ENCODE results near the gene LMTK2. TPM values are rescaled to one million over a fixed set of nuclear protein-coding genes. Genes with fewer than 3 reads are reported as not detected.

LMTK2 gene
- total RNA-seq = 10 to 100 TPM; 11.4 to 13.1 TPM

DNA sequence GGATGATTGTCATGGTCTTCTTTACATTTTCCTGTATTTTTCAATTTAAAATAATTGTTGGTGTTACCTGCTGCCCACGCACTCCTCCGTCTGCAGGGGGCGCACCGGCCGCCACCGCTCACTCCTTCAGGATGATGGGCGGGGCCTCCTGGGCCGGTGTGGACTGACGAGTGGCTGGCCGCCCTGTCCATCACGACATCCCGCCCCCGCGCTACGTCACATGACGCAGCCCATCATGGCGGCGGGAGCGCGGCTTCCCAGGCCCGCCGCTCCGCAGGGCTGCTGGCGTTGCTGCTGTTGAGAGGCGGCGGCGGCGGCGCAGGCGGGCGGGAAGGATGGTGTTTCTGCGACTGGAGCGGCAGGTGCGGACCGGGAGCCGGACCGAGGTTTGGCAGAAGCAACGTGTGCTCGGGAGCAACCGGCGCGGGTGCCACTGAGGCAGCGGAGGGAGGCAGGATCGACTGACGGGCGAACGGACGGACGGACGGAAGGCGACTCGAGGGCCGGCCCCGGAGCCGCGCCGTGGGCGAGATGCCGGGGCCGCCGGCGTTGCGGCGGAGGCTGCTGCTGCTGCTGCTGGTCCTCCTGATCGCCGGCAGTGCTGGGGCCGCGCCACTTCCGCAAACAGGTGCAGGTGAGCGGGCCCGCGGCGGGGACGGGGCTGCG lies at the start of gene LMTK2:
LMTK2 (plus strand) TSS at position 216 of the 666 bp plus-strand sequence; CDS start at position 532, 316 bp downstream.
- Mint-ChIP-seq H3K36me3 (ENCODE audit: low read depth) (peaks cover 6% of the 10 kb centered on the region), H3K27ac (peak within 1 kb of the TSS; percentile 72), H3K4me3 (peak within 1 kb of the TSS; percentile 94), H3K4me1 (ENCODE audit: low read depth) (peaks cover 38% of the 10 kb centered on the region), H3K27me3 (ENCODE audit: low read depth) (peaks cover 8% of the 10 kb centered on the region), H3K9me3 (peaks cover 1% of the 10 kb centered on the region)
- CTCF ChIA-PET = interaction anchor here (0.6 to 5.7 kb wide), 18 partner anchors 10 to 84 kb away, joined by 3 to 69 read pairs (median 4); no protein-coding TSS in a partner anchor
- DNase-seq = peak; percentile 96
- intact Hi-C loops (cut with micrococcal nuclease) = loop anchor here (1.0 to 5.0 kb wide), 10 partner anchors 26 to 989 kb away; partner anchors contain the start of genes ASNS, BAIAP2L1, BRI3 and SDHAF3

DNA sequence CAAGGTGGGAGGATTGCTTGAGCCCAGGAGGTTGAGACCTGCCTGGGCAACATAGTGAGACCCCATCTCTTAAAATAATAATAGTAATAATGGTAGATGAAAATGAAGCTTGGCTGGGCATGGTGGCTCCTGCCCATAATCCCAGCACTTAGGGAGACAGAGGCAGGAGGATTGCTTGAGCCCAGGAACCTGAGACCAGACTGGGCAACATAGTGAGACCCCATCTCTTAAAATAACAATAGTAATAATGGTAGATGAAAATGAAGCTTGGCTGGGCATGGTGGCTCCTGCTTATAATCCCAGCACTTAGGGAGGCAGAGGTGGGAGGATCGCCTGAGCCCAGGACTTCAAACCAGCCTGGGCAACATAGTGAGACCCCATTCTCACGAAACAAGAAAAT lies 49.5 kb upstream of the LMTK2 start:
- no peak for DNase-seq
- CTCF ChIA-PET = no interaction called here
- Mint-ChIP-seq H3K36me3 (ENCODE audit: low read depth) (no peaks in the 10 kb centered on the region), H3K9me3 (no peaks in the 10 kb centered on the region), H3K4me3 (no peak overlapping the region), H3K27ac (no peak overlapping the region), H3K27me3 (ENCODE audit: low read depth) (peaks cover 2% of the 10 kb centered on the region), H3K4me1 (ENCODE audit: low read depth) (no peaks in the 10 kb centered on the region)
- intact Hi-C loops (cut with micrococcal nuclease) = no loop called here

- DNase-seq = no peak
- H3K27ac Mint-ChIP-seq = no peak overlapping the region
- H3K4me3 Mint-ChIP-seq = no peak overlapping the region
- H3K27me3 Mint-ChIP-seq (ENCODE audit: low read depth) = peaks cover 2% of the 10 kb centered on the region
- no peaks in the 10 kb centered on the region for H3K36me3 Mint-ChIP-seq (ENCODE audit: low read depth)
- H3K4me1 Mint-ChIP-seq (ENCODE audit: low read depth) = no peaks in the 10 kb centered on the region
- CTCF ChIA-PET = no interaction called here
- intact Hi-C loops (cut with micrococcal nuclease) = no loop called here
- no peaks in the 10 kb centered on the region for H3K9me3 Mint-ChIP-seq
These were observed 48.5 kb upstream of the LMTK2 start for GRCh38 chr7:98058186-98058585.

- intact Hi-C loops (cut with micrococcal nuclease) = no loop called here
- Mint-ChIP-seq H3K36me3 (ENCODE audit: low read depth) (no peaks in the 10 kb centered on the region), H3K4me3 (no peak overlapping the region), H3K4me1 (ENCODE audit: low read depth) (no peaks in the 10 kb centered on the region), H3K27me3 (ENCODE audit: low read depth) (peaks cover 14% of the 10 kb centered on the region), H3K27ac (no peak overlapping the region), H3K9me3 (no peaks in the 10 kb centered on the region)
- CTCF ChIA-PET = interaction anchor here (0.6 to 1.8 kb wide), 2 partner anchors 13 to 92 kb away, joined by 4 to 5 read pairs; no protein-coding TSS in a partner anchor
- no peak for DNase-seq
These were observed 42.4 kb upstream of the LMTK2 start for GRCh38 chr7:98064233-98064632.

GRCh38 chr7:98066208-98066607 lies 40.5 kb upstream of the LMTK2 start:
- no peaks in the 10 kb centered on the region for H3K4me1 Mint-ChIP-seq (ENCODE audit: low read depth)
- CTCF ChIA-PET = no interaction called here
- H3K27me3 Mint-ChIP-seq (ENCODE audit: low read depth) = peaks cover 12% of the 10 kb centered on the region
- intact Hi-C loops (cut with micrococcal nuclease) = no loop called here
- H3K4me3 Mint-ChIP-seq = no peak overlapping the region
- no peaks in the 10 kb centered on the region for H3K9me3 Mint-ChIP-seq
- no peak overlapping the region for H3K27ac Mint-ChIP-seq
- H3K36me3 Mint-ChIP-seq (ENCODE audit: low read depth) = no peaks in the 10 kb centered on the region
- DNase-seq = no peak

DNA sequence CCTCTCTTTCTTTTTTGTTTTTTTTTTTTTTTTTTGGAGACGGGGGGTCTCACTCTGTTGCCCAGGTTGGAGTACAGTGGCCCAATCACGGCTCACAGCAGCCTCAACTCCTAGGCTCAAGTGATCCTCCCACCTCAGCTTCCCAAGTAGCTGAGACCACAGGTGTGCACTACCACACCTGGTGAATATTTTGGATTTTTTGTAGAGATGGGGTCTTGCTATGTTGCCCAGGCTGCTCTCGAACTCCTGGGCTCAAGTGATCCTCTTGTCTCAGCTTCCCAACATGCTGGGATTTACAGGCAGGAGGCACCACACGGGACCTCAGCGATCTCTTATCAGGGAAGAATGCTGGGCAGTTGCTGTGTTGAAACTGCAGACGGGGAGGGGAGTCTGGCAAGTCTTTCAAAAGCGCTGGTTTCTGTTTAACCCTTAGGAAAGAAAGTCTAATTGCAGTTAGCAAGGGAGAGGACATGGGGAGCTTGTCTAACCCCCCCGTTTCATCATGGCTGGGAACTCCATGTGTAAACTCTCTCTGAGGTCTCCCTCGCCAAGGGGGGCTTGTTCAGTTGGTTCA lies 39.6 kb upstream of the LMTK2 start:
- Mint-ChIP-seq H3K36me3 (ENCODE audit: low read depth) (no peaks in the 10 kb centered on the region), H3K27ac (no peak overlapping the region), H3K9me3 (no peaks in the 10 kb centered on the region), H3K4me3 (no peak overlapping the region), H3K27me3 (ENCODE audit: low read depth) (peaks cover 12% of the 10 kb centered on the region), H3K4me1 (ENCODE audit: low read depth) (no peaks in the 10 kb centered on the region)
- intact Hi-C loops (cut with micrococcal nuclease) = no loop called here
- CTCF ChIA-PET = no interaction called here
- DNase-seq = no peak

- Mint-ChIP-seq H3K27me3 (ENCODE audit: low read depth) (peaks cover 3% of the 10 kb centered on the region), H3K27ac (no peak overlapping the region), H3K9me3 (no peaks in the 10 kb centered on the region), H3K4me1 (ENCODE audit: low read depth) (no peaks in the 10 kb centered on the region), H3K4me3 (no peak overlapping the region), H3K36me3 (ENCODE audit: low read depth) (no peaks in the 10 kb centered on the region)
- DNase-seq = no peak
- CTCF ChIA-PET = no interaction called here
- intact Hi-C loops (cut with micrococcal nuclease) = no loop called here
These were observed 33.6 kb upstream of the LMTK2 start for GRCh38 chr7:98073047-98073446.

DNA sequence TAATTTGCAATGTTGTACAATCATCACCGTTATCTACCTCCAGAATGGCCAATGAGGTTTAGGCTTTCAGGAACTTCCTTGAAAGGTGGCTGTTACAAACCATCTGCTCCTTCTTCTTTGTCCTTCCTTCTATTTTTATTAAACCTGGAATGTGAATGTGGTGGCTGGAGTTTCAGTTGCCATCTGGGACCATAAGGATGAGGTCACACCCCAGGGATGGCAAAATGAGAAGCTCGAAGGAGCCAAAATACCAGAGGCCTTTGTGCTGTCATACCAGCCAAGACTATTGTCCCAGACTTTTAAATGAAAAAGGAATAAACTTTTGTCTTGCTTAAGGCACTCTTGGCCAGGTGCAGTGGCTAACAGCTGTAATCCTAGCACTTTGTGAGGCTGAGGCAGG lies 30.9 kb upstream of the LMTK2 start:
- no peaks in the 10 kb centered on the region for H3K4me1 Mint-ChIP-seq (ENCODE audit: low read depth)
- intact Hi-C loops (cut with micrococcal nuclease) = no loop called here
- CTCF ChIA-PET = interaction anchor here (0.5 to 0.7 kb wide), 2 partner anchors 46 to 51 kb away, joined by 3 to 4 read pairs; no protein-coding TSS in a partner anchor
- no peak overlapping the region for H3K4me3 Mint-ChIP-seq
- no peaks in the 10 kb centered on the region for H3K36me3 Mint-ChIP-seq (ENCODE audit: low read depth)
- no peaks in the 10 kb centered on the region for H3K9me3 Mint-ChIP-seq
- H3K27ac Mint-ChIP-seq = no peak overlapping the region
- DNase-seq = no peak
- peaks cover 5% of the 10 kb centered on the region for H3K27me3 Mint-ChIP-seq (ENCODE audit: low read depth)

DNA sequence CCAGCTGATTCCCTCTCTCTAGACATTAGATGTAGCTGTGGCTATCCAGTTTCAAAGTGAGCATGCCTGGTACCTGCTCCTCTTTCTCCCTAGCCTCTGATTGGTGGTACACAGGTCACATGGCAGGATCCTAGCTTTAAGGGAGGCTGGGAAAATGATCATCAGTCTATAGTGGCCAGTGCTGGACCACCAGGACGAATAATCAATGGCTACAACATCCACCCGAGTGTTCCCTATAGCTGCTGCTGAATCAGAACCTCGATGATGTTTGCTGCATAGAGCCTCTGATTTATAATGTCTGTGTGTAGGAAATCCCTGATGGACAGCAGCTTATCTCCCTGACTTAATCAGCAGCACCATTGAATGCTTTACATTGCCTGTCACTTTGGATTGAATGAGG lies 28.9 kb upstream of the LMTK2 start:
- no peaks in the 10 kb centered on the region for H3K9me3 Mint-ChIP-seq
- no peak for DNase-seq
- intact Hi-C loops (cut with micrococcal nuclease) = no loop called here
- H3K4me3 Mint-ChIP-seq = no peak overlapping the region
- peaks cover 5% of the 10 kb centered on the region for H3K27me3 Mint-ChIP-seq (ENCODE audit: low read depth)
- H3K27ac Mint-ChIP-seq = no peak overlapping the region
- CTCF ChIA-PET = no interaction called here
- H3K36me3 Mint-ChIP-seq (ENCODE audit: low read depth) = no peaks in the 10 kb centered on the region
- H3K4me1 Mint-ChIP-seq (ENCODE audit: low read depth) = no peaks in the 10 kb centered on the region

DNA sequence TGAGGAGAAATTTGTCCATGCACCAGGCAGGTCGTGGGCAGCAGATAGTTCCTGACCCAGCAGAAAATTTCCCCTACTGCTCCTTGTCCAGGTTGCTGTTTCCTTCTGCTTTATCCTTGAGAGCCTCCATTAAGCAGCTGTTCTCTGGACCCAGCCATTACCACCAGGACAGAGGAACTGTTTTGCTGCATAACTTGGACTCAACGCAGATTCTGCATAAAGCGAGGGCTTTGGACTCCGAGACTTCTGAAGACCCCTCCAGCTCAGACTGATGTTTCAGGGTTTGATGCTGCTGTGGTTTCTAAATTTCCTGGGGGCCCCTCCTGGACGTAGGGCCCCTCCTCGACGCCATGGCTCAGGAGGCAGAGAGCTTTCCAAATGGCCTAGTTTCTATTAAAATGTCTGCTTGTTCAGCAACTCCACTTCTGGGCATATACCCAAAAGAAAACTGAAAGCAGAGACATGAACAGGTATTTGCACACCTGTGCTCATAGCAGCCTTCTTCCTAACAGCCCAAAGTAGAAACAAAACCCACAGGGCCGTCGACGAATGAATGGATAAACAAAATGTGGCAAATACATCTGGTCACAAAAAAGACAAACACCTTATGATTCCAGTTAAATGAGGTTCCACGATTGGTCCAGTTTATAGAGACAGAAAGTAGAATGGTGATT lies 28.3 kb upstream of the LMTK2 start:
- Mint-ChIP-seq H3K4me1 (ENCODE audit: low read depth) (no peaks in the 10 kb centered on the region), H3K36me3 (ENCODE audit: low read depth) (no peaks in the 10 kb centered on the region), H3K27me3 (ENCODE audit: low read depth) (peaks cover 5% of the 10 kb centered on the region), H3K27ac (no peak overlapping the region), H3K4me3 (no peak overlapping the region), H3K9me3 (no peaks in the 10 kb centered on the region)
- CTCF ChIA-PET = no interaction called here
- intact Hi-C loops (cut with micrococcal nuclease) = no loop called here
- no peak for DNase-seq

GRCh38 chr7:98079891-98080648 lies 26.6 kb upstream of the LMTK2 start:
- DNase-seq = no peak
- Mint-ChIP-seq H3K9me3 (no peaks in the 10 kb centered on the region), H3K27ac (no peak overlapping the region), H3K4me1 (ENCODE audit: low read depth) (no peaks in the 10 kb centered on the region), H3K36me3 (ENCODE audit: low read depth) (no peaks in the 10 kb centered on the region), H3K27me3 (ENCODE audit: low read depth) (peaks cover 5% of the 10 kb centered on the region), H3K4me3 (no peak overlapping the region)
- CTCF ChIA-PET = interaction anchor here (1.1 kb wide), 1 partner anchor 89 kb away, joined by 3 read pairs; no protein-coding TSS in a partner anchor
- intact Hi-C loops (cut with micrococcal nuclease) = no loop called here

- CTCF ChIA-PET = no interaction called here
- no peak overlapping the region for H3K27ac Mint-ChIP-seq
- peaks cover 5% of the 10 kb centered on the region for H3K27me3 Mint-ChIP-seq (ENCODE audit: low read depth)
- H3K4me1 Mint-ChIP-seq (ENCODE audit: low read depth) = no peaks in the 10 kb centered on the region
- H3K4me3 Mint-ChIP-seq = no peak overlapping the region
- intact Hi-C loops (cut with micrococcal nuclease) = no loop called here
- H3K9me3 Mint-ChIP-seq = no peaks in the 10 kb centered on the region
- no peak for DNase-seq
- no peaks in the 10 kb centered on the region for H3K36me3 Mint-ChIP-seq (ENCODE audit: low read depth)
These were observed 25.3 kb upstream of the LMTK2 start for GRCh38 chr7:98081319-98081718.
